GM21515 (cell line): ENCODE results near the gene MTMR1.

Source experiments
- ATAC-seq: cut with Tn5 transposase; IDR thresholded peaks from one replicate; pipeline ENCODE4 v1.9.1; 2021; ENCODE audit not compliant: unreplicated experiment

The MTMR1 gene

DNA sequence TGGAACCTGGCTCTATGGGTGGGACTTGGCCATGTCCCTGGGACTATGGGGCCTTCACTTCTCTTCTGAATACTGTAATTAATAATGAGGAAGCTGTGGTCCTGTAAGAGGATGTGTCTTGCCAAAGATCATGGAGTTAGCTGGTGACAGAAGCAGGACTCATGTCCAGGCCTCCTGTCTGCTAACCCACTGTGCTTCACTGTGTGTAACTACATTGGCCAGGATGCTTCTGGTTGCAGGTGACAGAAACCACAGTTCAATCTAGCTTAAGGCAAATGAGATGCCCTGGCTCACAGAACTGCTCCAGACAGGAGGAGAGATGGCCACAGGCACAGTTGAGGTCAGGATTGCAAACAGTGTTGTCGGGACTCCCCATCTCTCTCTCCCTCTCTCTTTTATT, 3.1 kb downstream of the MTMR1 start:
- no peak for ATAC-seq

DNA sequence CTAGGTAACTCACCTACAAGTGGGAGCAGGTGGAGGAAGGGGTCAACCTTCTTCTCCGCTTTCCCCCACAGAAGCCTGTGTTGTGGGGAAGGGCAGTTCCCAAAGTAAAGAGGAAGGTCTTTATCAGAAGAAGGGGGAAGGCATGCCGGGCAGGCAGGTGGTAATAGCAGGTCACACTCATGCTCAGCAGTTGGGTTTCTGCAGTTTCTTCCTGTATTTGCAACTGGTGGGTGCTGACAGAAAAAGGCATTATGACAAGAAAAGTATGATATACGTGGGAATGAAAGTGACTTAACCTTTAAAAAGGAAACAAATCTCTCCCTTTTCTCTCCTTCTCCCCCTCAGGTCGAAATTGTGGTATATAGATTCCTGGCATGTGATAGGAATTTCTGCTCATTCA, 3.7 kb downstream of the MTMR1 start:
- ATAC-seq: no peak

DNA sequence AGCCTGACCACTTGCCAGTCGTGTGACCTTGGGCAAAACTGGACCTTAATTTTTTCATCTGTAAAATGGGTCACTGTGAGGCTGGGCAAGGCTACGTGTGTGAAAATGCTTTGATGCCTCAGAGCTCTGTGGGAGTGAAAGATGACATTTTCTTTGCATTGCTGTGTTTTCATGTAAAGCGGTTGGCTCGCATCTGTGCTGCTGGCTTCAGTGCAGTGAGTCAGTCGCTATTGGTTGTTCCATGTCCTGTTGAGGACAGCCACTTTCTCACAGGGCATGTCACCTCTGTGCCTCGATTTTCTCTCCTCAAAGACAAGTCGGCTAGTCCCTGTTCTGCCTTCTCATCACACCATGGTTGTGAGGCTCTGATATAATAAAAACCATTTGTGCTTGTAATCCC, 4.4 kb downstream of the MTMR1 start:
- no peak for ATAC-seq

DNA sequence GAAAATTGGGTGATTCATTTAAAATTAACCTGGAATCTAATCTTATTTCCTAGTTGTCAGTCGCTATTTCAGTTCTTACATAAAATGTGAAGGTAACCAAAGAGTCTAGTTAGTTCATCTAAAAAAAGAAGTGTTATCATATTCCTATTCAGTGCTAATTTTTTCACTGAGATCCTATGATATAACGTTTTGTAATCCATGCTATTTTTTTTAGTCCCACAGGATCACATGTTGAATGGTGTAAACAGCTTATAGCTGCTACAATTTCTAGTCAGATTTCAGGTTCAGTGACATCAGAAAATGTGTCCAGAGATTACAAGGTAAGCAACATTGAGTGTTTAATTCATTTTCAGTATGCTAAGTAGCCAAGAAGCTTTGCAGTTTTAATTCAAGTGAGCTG, 5.8 kb downstream of the MTMR1 start:
- ATAC-seq: no peak

DNA sequence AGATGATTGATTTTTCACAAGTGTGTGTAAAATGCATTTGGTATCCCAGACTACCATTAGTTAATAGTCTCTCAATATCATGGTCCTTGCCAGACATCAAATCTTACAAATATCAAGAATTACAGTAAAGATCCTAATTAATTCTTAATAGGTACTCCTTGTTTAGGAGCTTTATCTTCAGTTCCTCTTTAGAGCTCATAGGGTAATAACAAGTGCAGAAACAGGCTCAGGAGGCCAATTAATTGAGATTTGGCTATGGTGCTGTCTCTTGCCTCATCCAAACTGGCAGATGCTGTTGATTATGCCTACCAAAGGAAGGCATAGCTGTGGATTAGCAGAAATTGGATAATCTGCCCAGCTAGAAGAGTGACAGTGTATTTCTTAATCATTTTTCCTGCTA, 6.9 kb downstream of the MTMR1 start:
- ATAC-seq: no peak

DNA sequence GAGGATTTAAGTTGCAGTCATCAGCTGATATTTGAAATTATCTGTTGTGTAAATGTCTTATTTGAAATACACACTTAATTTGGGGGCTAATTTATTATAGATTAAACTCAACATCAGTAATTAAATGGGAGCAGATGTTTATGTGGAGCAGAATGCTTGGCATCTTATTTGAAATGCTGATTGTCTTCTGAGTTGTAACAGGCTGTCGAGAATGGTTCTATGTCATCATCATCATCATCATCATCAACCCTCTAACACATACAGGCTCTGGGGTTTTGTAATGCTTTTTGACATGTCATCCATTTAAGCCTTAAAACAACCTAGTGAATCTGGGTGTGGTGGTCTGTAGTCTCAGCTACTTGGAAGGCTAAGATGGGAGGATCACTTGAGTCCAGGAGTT, 8.2 kb downstream of the MTMR1 start:
- no peak for ATAC-seq

DNA sequence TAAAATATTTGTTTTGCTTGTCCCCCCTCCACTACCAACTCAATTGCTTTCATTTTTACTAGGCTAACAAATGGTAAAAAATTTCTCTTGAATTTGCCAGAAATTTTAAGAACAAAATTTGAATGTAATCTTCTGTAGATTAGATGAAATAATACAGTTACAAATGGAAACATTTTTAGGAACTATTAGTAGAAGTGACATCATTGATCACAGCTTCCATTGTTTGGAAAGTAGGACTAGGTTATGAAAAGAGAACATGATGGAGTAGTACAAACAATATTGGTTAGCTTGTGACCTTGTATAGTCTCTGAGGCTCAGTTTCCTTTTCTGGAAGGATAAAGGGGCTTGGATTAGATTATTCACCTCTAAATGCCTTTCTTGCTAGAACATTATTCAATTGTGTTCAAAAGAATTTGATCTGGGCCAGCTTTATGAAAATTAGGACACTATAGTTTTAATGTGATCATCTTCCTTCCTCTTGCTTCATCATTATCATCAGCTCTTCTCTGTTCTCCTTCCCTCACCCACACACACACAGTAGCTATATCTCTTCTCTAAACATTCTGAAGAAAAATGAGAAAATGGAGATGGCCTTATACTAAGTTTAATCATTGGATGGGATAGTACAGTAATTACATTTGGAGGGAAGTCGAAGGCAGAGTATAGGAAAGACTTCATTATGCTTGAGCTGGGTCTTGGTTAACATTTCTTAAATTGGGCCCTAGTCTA, 9.9 kb downstream of the MTMR1 start:
- ATAC-seq: no peak

DNA sequence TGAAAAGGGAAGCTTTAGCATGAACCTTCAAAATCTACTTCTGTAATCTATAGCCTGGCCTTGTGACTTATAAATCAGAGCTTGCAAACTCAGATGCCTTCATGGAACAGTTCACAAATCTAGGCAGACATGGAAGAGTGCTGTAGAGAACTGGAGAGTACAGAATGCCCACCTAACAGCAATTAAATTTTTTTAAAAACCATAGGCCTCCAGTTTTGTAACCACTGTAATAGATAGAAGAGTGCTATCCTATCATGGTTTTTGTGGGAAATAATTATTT, 10.4 kb downstream of the MTMR1 start:
- ATAC-seq: no peak

DNA sequence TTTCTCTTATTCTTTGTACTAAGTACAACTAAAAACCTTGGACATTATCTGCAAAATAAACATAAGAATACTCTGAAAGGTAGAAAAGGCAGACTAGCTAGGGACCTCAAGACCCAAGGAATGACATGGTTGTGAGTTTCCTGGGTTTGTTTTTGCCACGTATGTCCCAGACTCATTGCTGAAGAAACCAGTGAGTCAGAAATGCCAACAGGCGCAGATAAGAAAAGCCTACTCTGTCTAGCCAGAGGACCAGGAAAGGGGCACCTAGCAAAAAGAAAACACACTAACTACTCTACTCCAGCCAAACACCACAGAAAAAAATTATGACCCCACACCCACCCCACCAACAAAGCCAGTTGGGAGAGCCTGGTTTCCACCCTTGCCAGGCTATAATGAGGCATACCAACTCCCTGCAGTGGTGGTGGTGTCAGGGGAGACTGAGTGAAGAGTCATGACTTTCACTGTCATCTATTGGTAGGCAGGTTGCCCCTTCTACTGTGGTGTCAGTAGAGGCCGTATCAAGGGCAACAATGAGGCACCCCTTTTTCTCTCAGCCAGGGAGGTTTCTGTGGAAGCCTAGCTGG, 10.9 kb downstream of the MTMR1 start:
- no peak for ATAC-seq

DNA sequence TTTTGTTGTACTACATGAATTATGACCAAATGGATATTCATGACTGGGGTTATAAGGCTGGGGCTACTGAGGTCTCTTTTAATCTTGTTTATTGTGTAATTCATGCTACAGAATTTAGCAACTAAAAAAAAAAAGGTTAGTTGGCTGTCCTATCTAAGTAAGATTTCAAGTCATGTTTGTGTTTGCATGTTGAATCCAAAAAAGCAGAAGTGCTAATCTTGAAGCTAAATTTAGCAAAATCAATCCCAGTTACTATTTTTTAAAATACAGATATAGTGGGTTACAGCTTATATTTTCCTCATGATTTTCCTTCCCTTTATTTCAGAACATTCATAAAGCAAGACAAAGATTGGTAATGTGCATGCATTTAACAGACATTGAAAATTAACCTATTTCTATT, 19.4 kb downstream of the MTMR1 start:
- no peak for ATAC-seq

DNA sequence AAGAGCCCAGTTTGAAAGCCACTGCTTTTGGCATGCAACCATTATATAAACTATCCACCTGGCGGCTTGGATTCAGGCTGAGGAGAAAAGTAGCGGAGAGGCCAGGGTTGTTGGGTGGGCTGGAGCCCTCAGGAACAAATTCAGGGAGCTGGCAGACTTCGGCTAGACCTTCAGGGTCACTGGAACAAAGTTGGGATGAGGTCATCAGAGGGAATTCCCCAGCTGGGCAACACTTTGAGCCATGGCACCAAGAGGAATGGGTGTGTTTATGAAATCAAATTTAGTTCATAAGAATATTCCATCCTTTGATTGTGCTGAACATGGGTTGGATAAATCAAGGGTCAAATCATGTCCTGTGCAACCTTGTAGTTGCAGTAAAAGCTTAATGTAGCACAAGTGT, 22.0 kb downstream of the MTMR1 start:
- no peak for ATAC-seq

DNA sequence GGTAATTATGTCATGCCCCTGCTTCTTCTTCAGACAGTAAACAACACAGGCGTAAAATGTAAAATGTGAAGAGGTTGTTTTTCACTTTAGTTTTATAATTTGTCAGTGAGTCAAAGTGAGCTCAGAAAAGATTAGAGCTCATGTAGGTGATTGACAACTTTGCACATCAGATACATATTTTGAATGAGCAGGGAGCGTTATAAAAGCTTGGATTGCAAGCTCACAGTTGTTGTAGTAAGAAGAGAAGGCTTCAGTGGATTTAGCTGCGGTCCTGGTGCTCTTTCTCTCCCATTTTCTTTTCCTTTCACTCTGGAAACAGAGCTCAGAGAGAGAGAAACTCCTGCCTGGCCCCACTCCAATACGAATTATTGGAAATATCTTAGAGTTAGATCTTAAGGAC, 26.4 kb downstream of the MTMR1 start:
- ATAC-seq: no peak

DNA sequence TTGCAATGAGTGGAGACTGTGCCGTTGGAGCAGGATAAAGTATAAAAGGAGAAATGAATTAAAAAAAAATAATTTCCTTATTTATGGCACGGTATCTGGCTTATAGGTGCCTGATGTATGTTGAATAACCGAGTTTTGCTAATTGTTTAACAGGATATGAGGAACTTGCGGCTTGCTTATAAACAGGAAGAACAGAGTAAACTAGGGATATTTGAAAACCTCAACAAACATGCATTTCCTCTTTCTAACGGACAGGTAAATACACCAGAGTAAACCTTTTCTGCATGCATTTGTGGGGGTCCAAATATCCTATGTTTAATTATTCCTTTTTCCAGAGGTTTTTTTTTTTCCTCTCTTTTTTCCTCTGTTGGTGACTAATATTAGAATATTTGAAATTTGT, 36.8 kb downstream of the MTMR1 start:
- no peak for ATAC-seq

DNA sequence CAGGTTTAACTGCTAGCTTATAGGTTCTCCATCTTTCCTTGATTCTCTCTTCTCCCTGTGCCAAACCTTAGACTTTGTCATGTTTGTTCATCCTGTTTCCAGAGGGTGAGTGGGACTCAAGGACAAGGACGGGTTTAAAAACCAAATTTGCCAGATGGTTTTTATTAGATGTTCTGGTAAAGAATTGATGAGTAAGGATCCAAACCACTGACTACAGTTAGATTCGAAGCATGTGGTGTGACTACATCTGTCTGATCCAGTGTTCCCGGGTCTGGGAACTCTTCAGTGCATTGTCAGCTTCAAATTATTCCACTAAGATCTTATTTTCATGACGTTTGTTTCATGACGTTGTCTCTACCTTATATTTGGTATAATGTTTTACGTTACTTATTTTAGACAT, 37.5 kb downstream of the MTMR1 start:
- no peak for ATAC-seq

DNA sequence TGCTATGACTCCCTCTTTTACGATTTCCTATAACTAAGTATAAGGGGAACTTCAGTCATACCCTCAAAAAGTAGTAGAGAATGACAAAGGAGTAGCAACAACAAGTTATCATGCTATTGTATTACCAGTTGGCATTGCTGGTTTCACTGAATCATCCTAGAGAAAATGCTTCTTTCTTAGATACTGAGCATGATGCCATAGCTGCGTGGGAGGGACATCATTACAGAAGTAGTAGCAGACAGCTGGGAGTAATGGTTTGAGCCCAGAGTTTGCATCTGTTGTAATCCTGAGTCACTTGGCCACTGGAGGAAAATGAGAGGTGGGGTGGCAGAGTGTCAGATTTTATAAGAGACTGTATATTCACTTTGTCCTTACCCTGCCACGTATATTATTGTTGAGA, 38.6 kb downstream of the MTMR1 start:
- ATAC-seq: no peak

DNA sequence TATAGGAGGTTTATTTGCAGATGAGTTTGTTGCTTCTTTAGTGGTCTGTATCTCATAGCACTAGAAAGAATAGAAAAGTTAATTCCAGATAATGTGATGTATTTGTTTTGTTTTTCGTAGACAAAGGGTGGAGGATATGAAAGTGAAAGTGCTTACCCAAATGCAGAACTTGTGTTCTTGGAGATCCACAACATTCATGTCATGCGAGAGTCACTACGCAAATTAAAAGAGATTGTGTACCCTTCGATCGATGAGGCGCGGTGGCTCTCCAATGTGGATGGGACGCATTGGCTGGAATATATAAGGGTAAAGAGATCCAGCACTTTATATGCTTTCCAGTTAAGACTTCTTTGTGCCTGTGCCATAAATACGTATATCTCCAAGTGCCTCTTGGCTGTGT, 43.3 kb downstream of the MTMR1 start:
- no peak for ATAC-seq

DNA sequence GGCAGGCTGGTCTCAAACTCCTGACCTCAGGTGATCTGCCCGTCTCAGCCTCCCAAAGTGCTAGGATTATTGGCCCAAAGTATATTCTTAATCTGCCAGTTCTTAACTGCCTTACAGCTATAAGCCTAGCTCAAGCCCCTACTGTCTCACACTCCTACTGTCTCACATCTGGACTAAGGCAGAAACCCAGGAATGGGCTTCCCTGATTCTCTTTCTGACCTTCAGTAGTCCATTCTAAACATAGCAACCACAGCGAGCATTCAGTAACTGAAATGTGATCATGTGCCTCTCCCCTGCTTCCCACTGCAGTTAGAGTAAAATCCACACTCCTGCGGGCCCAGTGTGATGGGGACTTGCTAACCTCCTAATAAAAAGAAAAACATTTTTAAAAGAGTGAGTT, 58.9 kb downstream of the MTMR1 start:
- ATAC-seq: no peak

DNA sequence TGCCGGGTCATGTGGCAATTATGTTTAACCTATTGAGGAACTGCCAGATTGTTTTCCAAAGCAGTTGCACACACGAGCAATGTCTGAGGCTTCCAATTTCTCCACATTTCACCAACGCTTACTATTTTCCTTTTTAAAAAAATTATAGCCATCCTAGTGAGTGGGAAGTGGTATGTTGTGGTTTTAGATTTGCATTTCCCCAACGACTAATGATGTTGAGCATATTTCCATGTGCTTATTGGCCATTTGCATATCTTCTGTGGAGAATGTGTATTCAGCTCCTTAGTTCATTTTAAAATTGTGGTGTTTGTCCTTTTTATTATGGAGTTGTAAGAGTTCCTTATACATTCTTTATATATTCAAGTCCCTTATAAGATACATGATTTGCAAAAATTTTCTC, 60.2 kb downstream of the MTMR1 start:
- no peak for ATAC-seq

DNA sequence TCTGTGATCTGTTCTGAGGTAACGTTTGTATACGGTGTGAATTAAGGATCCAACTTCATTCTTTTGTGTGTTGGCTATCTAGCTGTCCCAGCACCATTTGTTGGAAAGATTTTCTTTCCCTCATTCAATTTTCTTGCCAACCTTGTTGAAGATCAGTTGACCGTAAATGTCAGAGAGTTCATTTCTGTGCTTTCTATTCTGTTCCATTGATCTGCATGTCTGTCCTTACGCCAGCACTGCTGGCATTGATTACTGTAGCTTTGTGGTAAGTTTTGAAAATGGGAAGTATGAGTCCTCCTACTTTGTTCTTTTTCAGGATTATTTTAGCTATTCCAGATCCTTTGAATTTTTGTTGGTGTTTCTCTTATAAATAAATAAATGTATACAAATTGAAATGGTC, 60.8 kb downstream of the MTMR1 start:
- ATAC-seq: no peak

DNA sequence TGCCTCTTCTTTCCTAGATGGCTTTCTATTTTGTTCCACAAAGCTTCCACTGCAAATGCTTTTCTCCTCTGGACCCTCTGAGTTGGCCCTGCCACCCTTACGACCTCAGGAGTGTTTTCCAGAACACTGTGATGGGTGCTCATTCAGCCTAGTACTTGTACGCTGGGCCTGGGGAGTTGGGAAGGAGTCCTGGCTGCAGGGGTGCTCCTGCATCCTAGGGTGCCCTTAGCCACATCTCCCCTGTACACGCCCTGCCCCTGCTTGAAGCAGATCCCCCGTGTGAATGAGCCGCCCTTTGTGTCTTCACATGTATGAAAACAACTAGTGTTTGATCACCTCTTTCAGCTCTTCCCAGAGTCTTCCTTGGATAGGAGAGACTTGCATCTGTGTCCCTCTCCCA, 64.2 kb downstream of the MTMR1 start:
- ATAC-seq: no peak

DNA sequence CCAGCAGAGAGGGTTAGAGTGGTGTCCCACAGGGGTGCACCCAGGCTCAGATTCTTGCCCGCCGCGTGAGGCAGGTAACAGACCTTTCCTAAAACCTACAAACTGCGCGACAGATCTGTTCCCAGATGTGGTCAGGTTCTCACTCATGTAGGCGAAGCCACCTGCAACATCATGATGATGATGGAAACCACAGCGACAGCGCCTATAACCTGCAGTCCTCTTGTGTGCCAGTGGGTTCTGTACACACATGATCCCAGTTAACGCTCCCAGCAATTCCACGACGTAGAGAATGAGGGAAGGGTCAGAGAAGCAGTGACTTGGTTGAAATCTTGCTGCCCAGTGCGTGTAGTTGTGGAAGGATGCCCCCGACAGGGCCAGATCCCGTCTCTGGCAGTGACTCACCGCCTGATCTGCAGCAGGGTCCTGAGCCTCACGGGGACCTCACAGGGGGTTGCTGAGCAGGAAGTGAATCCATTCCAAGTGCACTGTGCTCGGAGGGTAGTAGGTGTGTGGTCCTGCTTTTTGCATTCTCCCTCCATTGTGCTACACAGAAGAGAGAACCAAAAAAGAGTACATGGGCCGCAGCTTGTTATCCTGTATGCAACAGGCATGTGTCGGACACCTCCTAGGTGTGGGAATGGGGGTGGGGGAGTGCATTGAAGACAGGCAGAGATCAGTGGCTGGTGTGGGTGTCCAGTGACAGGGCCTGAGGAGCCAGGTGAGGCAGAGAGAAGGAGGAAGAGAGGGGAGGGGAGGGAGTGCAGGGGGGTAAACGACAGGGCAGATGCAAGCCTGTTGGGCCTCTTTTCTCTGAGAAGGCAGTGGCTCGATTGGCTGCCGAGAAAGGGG, 66.6 kb downstream of the MTMR1 start:
- ATAC-seq: no peak

DNA sequence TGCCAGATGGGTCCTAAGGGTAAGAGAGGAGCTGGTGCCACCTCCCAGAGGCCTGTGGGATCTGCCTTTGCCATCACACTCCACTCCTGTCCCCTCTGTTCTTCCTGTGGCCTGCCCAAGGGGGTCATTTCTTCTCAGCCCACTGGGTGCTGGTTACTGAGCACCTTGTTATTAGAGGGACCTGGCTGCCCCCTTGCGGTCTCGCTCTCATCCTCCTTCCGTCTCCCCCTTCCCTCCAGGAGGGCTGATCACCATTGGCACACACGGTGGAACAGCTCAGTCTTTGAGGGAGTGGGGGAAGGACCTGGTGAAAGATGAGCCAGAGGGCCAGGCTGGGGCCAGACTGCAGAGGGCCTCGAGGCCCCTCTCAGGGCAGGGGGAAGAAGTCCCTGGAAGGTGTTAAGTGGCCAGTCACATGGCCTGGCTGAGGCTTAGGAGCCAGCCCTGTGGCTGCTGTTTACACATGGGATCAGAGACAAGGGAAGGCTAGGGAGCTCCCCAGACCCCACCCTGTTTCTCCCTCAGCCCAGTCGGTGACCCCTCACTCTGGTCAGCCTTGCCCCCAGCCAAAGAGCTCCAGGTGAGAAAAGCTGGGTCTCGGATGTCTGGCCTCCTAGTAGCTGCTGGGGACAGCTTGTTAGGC, 68.1 kb downstream of the MTMR1 start:
- no peak for ATAC-seq
